Subcutaneous adipose tissue (tissue), 4 donors: Measurements from ENCODE around the gene SCAF11. TPM values are rescaled to one million over a fixed set of nuclear protein-coding genes. Genes with fewer than 3 reads are reported as not detected.

Source experiments
- total RNA-seq, 4 donors: library from RNA; depleted of rRNA; stranded (reverse); fragments of >200 nt; gene quantifications; one replicate each; pipeline ENCODE4 v1.1.0, GENCODE V29; 2016
- TF ChIP-seq, protein P1 (sequence below): fragments of 450-650 bp; IDR thresholded peaks from one replicate; pipeline ENCODE4 v1.5.1; 2016; ENCODE audit warnings: low read depth, mild to moderate bottlenecking, control low read depth, antibody characterized with exemption, moderate library complexity

SCAF11 gene, protein sequence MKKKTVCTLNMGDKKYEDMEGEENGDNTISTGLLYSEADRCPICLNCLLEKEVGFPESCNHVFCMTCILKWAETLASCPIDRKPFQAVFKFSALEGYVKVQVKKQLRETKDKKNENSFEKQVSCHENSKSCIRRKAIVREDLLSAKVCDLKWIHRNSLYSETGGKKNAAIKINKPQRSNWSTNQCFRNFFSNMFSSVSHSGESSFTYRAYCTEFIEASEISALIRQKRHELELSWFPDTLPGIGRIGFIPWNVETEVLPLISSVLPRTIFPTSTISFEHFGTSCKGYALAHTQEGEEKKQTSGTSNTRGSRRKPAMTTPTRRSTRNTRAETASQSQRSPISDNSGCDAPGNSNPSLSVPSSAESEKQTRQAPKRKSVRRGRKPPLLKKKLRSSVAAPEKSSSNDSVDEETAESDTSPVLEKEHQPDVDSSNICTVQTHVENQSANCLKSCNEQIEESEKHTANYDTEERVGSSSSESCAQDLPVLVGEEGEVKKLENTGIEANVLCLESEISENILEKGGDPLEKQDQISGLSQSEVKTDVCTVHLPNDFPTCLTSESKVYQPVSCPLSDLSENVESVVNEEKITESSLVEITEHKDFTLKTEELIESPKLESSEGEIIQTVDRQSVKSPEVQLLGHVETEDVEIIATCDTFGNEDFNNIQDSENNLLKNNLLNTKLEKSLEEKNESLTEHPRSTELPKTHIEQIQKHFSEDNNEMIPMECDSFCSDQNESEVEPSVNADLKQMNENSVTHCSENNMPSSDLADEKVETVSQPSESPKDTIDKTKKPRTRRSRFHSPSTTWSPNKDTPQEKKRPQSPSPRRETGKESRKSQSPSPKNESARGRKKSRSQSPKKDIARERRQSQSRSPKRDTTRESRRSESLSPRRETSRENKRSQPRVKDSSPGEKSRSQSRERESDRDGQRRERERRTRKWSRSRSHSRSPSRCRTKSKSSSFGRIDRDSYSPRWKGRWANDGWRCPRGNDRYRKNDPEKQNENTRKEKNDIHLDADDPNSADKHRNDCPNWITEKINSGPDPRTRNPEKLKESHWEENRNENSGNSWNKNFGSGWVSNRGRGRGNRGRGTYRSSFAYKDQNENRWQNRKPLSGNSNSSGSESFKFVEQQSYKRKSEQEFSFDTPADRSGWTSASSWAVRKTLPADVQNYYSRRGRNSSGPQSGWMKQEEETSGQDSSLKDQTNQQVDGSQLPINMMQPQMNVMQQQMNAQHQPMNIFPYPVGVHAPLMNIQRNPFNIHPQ (N-terminal part only)
- 100 to 1,000 TPM; 143 to 270 (median 191) TPM for total RNA-seq

DNA sequence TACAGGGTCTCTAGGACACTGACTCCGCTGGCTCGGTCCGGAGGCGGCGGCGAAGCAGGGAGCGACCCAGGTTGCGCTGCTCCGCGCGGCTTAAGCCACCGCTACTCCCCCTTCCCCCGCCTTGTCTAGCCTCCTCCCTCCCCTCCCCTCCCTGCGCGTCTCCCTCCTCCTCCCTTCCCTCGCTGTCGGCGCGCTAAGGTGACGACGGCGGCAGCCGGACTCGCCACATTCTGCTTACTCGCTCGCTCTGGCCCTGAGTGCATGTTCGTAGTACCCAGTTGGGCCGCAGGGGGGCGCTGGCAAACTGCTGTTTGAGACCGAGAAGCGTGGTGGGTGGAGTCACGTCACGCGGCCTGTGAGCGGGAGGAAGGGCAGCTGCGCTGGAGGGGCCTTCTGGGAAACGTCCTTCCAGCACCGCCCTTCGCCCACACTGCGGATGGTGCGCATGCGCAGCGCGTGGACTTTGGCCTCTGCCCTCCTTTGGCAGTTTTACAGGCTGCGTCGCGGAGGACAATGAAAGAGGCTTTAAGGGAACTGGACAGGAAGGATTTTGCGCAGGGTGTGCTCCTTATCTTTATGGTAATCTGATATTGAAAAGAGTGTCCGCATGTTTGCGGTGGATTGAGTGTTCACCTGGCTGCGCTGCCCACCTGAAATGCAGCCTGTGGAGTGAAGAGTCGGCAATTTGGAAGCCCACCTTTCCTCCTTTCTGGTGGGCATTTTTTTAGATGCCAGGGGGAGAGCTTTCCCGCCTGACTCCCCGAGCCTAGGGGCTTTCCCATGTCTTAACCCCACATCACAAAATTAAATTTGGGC lies at the start of gene SCAF11:
SCAF11 (minus strand) TSS at position 107 of the 816 bp plus-strand sequence. CDS start 26,407 bp downstream, outside the sequence.
- TF ChIP-seq, protein P1, sequence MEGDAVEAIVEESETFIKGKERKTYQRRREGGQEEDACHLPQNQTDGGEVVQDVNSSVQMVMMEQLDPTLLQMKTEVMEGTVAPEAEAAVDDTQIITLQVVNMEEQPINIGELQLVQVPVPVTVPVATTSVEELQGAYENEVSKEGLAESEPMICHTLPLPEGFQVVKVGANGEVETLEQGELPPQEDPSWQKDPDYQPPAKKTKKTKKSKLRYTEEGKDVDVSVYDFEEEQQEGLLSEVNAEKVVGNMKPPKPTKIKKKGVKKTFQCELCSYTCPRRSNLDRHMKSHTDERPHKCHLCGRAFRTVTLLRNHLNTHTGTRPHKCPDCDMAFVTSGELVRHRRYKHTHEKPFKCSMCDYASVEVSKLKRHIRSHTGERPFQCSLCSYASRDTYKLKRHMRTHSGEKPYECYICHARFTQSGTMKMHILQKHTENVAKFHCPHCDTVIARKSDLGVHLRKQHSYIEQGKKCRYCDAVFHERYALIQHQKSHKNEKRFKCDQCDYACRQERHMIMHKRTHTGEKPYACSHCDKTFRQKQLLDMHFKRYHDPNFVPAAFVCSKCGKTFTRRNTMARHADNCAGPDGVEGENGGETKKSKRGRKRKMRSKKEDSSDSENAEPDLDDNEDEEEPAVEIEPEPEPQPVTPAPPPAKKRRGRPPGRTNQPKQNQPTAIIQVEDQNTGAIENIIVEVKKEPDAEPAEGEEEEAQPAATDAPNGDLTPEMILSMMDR = no peak

DNA sequence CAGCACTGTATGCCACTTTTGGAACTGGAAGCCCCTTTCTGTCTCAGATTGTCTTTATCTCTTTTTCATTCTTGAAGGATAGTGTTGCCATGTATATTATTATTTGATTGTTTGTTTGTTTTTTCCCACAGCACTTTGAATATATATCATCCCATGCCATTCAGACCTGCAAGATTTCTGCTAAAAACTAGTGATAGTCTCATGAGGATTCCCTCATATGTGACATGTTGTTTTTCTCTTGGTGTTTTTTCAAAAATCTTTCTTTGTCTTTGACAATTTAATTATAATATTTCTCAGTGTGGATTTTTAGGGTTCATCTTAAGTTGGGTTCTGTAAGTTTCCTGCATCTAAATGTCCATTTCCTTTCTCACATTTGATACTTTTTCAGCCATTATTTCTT lies 36.8 kb upstream of the SCAF11 start:
- TF ChIP-seq, protein P1 = no peak

DNA sequence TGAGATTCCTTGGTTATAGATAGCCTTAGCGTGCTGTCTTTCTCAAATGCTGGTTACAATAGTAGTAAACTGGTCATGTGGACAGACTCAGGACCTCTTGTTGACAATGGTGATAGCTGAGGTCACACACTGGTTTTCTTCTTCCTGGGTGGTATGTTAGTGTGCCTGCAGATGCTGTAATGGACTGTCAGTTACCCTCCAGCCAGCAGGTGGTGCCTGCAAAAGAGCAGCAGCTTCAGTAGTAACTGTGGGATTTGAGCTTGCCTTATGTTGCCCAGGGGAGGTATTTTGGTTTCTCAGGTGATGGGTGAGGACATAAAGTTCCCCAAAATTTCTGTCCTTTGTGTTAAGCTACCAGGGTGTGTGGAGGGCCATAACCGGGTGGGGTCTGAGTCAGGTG lies 33.7 kb upstream of the SCAF11 start:
- TF ChIP-seq, protein P1 = no peak

DNA sequence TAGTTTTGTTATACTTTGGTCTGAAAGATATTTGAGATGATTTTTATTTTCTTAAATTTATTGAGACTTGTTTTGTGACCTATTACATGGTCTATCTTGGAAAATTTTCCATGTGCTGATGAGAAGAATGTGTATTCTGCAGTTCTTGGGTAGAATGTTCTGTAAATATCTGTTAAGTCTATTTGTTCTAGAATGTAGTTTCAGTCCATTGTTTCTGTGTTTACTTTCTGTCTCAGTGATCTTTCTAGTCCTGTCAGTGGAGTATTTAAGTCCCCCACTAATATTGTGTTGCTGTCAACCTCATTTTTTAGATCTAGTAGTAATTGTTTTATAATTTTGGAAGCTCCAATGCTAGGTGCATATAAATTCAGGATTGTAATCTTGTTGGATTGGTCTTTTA lies 30.4 kb upstream of the SCAF11 start:
- TF ChIP-seq, protein P1 = no peak

DNA sequence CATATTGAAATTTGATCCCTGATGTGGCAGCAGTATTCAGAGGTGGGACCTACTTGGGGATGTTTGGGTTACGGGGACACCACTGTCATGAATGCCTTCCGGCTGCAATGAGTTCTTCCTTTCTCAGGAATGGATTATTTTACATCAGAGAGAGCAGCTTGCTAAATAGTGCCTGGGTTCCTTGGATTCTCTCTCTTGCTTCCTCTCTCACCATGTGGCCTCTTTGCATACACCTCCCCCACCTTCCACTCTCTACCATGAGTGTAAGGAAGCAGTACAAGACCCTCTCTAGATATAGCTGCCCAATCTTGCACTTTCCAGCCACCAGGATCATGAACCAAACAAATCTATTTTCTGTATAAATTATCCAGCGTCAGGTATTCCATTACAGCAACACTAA lies 15.4 kb upstream of the SCAF11 start:
- TF ChIP-seq, protein P1 = no peak

DNA sequence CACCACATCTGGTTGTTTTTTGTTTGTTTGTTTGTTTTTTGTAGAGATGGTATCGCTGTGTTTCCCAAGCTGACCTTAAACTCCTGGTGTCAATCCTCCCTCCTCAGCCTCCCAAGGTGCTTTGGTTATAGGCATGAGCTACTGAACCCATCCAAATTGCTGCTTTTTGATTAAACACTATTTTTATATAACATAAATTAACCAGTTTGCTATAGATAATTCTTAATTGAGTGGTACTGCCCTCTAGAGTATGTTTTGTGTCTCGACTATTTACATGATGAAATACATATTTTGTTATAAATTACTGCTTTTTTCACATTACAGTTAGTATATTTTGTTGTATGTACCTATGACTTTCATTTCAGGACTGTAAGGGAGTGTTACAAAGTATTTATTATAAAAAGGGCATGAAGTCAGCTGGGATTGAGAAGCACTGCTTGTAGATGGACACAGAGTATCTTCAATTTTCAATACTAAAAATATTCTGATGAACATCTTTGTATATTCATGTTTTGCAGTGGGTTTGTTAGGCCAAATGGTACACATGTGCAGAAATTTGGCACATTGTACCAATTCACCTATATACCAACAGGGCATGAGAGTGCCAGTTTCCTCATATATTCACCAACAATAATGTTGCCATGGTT lies 14.9 kb upstream of the SCAF11 start:
- TF ChIP-seq, protein P1 = no peak
